ENCODE data around the gene SPIB. TPM values are rescaled to one million over a fixed set of nuclear protein-coding genes. Genes with fewer than 3 reads are reported as not detected.

SPIB gene
- total RNA-seq, 1 experiment from 2014 or later: 1.3 TPM

DNA sequence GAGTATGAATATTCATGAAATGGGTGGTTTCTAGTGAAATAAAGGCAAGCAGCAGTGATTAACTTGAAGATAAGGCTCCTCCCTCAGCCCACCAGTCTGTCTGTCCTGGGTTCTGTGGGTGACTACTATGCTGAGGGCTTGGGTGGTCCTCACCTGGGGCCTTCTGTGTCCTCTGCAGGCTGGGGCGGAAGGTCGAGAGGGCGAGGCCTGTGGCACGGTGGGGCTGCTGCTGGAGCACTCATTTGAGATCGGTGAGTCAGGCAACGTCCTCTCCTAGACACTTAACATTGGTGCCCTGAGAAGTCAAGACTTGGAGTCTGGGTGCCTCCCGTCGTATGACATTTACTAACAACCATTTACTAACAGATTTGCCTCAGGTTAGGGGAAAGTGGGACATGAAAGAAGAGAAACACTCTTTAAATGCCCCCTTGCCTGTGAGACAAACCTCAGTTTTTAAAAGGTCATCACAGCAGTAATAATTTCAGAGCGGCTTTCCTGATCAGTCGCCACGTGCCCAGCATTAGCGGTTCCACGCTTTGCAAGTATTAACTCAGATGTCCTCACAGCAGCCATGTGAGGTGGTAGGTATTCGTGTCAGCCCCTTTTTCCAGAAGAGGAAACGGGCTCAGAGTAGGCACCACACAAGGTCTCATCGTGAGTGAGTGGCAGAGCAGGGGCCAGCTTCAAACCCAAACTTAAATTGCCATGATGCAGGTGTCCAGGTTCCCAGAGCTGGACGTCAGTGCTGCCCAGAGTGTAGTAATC lies 59.2 kb downstream of the SPIB start:
- Mint-ChIP-seq H3K9me3 (ENCODE audit: low read depth, unreplicated experiment) (no peaks in the 10 kb centered on the region), H3K27me3 (ENCODE audit: unreplicated experiment) (peaks cover 18% of the 10 kb centered on the region), H3K27ac (ENCODE audit: unreplicated experiment) (peak overlapping the region; percentile 85), H3K36me3 (ENCODE audit: insufficient read depth, unreplicated experiment) (peaks cover 60% of the 10 kb centered on the region), H3K4me3 (ENCODE audit: low read depth, unreplicated experiment) (peak overlapping the region; percentile 100), H3K4me1 (ENCODE audit: low read depth, unreplicated experiment) (peaks cover 10% of the 10 kb centered on the region)
- TF ChIP-seq, protein P1, sequence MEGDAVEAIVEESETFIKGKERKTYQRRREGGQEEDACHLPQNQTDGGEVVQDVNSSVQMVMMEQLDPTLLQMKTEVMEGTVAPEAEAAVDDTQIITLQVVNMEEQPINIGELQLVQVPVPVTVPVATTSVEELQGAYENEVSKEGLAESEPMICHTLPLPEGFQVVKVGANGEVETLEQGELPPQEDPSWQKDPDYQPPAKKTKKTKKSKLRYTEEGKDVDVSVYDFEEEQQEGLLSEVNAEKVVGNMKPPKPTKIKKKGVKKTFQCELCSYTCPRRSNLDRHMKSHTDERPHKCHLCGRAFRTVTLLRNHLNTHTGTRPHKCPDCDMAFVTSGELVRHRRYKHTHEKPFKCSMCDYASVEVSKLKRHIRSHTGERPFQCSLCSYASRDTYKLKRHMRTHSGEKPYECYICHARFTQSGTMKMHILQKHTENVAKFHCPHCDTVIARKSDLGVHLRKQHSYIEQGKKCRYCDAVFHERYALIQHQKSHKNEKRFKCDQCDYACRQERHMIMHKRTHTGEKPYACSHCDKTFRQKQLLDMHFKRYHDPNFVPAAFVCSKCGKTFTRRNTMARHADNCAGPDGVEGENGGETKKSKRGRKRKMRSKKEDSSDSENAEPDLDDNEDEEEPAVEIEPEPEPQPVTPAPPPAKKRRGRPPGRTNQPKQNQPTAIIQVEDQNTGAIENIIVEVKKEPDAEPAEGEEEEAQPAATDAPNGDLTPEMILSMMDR (IDR thresholded peaks at IDR 0.05; ENCODE audit: unreplicated experiment): no peak
- CTCF ChIA-PET: interaction anchor here (1.6 kb wide), 1 partner anchor 109 kb away, joined by 4 read pairs; no protein-coding TSS in a partner anchor
- no TSS peak for BruUV-seq (replicated peaks)
- intact Hi-C loops (cut with micrococcal nuclease; ENCODE audit: unreplicated experiment): no loop called here
- no peak for DNase-seq

DNA sequence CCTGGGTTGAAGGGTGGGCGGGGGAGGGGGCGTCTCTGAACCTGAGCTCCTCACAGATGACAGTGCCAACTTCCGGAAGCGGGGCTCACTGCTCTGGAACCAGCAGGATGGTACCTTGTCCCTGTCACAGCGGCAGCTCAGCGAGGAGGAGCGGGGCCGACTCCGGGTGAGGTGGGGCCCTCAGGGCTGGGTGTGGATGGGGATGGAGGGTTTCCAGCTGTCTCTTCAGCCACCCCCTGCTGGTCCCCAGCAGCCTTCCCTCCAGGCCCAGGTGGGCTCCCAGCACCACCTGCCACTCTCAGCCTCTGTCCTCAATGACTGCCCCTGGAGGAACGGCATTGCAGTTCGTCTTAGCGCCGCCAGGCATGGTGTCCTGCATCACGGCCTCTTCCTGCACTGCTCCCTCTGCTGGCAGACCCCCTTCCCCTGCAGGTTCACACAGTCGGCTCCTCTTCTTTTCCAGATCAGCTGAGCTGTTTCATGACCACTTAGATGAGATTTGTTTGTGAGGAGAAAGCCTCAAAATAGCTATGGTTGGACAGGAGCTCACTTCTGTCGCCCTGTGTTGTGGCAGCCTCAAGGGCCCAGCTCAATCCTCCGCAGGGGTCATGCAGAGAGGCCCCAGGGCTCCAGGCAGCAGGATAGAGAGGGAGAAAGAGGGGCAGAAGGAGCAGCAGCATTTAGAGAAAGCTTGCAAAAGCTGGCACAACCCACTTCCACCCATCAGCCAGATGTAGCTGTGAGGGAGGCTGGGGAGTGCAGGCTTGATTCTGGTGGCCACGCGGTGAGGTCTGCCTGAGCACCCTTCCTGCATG lies 60.4 kb downstream of the SPIB start:
- Mint-ChIP-seq H3K4me3 (ENCODE audit: low read depth, unreplicated experiment) (no peak overlapping the region), H3K36me3 (ENCODE audit: insufficient read depth, unreplicated experiment) (peaks cover 71% of the 10 kb centered on the region), H3K27ac (ENCODE audit: unreplicated experiment) (no peak overlapping the region), H3K9me3 (ENCODE audit: low read depth, unreplicated experiment) (no peaks in the 10 kb centered on the region), H3K4me1 (ENCODE audit: low read depth, unreplicated experiment) (peaks cover 10% of the 10 kb centered on the region), H3K27me3 (ENCODE audit: unreplicated experiment) (peaks cover 18% of the 10 kb centered on the region)
- BruUV-seq (replicated peaks): no TSS peak
- DNase-seq: peak; percentile 36
- CTCF ChIA-PET: interaction anchor here (0.5 to 1.6 kb wide), 4 partner anchors 9 to 714 kb away, joined by 3 to 4 read pairs (median 3); no protein-coding TSS in a partner anchor
- TF ChIP-seq, protein P1 (IDR thresholded peaks at IDR 0.05; ENCODE audit: unreplicated experiment): no peak
- intact Hi-C loops (cut with micrococcal nuclease; ENCODE audit: unreplicated experiment): no loop called here

DNA sequence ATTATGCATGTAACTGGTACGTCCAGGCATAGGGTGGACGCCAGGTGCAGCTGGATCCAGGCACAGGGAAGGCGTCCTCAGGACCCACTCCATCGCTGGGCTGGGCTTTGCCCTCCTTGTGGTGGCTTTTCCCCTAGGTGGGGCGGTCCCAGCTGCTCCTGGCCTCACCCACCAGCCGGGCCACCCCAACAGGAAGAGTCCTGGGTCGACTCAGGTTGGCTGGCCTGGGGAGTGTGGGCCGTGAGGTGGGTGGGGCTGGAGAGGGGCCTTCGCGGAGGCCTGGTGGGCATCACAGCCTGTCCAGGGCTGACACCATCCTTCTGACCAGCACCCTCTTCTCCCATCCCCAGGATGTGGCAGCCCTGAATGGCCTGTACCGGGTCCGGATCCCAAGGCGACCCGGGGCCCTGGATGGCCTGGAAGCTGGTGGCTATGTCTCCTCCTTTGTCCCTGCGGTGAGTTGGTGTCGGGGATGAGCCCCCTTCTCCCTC lies 61.1 kb downstream of the SPIB start:
- no TSS peak for BruUV-seq (replicated peaks)
- peaks cover 10% of the 10 kb centered on the region for H3K4me1 Mint-ChIP-seq (ENCODE audit: low read depth, unreplicated experiment)
- H3K27ac Mint-ChIP-seq (ENCODE audit: unreplicated experiment): no peak overlapping the region
- DNase-seq: no peak
- peaks cover 16% of the 10 kb centered on the region for H3K27me3 Mint-ChIP-seq (ENCODE audit: unreplicated experiment)
- CTCF ChIA-PET: interaction anchor here (0.5 to 1.6 kb wide), 3 partner anchors 13 to 713 kb away, joined by 3 to 4 read pairs (median 3); no protein-coding TSS in a partner anchor
- peaks cover 69% of the 10 kb centered on the region for H3K36me3 Mint-ChIP-seq (ENCODE audit: insufficient read depth, unreplicated experiment)
- intact Hi-C loops (cut with micrococcal nuclease; ENCODE audit: unreplicated experiment): no loop called here
- H3K9me3 Mint-ChIP-seq (ENCODE audit: low read depth, unreplicated experiment): no peaks in the 10 kb centered on the region
- H3K4me3 Mint-ChIP-seq (ENCODE audit: low read depth, unreplicated experiment): no peak overlapping the region
- TF ChIP-seq, protein P1 (IDR thresholded peaks at IDR 0.05; ENCODE audit: unreplicated experiment): no peak

DNA sequence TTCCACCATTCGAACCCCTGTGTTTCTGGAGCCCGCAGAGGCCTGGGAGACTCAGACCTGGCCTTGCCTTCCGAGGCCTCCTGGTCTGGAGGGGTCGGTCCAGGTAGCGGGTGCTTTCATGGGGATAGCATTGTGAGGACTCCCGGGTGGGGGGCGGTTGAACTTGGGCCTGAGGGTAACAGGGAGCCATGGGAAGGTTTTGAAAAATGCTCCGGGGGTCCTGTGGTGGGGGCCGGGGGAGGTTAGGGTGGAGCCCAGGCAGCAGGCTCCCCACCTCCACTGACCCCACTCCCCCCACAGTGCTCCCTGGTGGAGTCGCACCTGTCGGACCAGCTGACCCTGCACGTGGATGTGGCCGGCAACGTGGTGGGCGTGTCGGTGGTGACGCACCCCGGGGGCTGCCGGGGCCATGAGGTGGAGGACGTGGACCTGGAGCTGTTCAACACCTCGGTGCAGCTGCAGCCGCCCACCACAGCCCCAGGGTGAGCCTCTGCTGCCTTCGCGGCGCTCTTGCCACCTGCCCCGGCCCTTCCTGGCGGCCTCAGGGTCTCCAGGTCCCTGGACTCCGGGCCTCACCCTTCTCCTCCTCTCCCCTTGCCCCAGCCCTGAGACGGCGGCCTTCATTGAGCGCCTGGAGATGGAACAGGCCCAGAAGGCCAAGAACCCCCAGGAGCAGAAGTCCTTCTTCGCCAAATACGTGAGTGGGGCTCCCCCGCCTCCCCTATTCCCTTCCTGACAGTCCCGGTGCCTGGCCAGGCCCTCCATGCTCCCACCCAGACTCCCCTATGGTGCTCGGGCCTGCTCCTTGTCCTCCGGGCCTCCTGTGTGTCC lies 61.8 kb downstream of the SPIB start:
- H3K9me3 Mint-ChIP-seq (ENCODE audit: low read depth, unreplicated experiment): no peaks in the 10 kb centered on the region
- BruUV-seq (replicated peaks): no TSS peak
- TF ChIP-seq, protein P1 (IDR thresholded peaks at IDR 0.05; ENCODE audit: unreplicated experiment): no peak
- H3K4me1 Mint-ChIP-seq (ENCODE audit: low read depth, unreplicated experiment): peaks cover 10% of the 10 kb centered on the region
- intact Hi-C loops (cut with micrococcal nuclease; ENCODE audit: unreplicated experiment): no loop called here
- peaks cover 67% of the 10 kb centered on the region for H3K36me3 Mint-ChIP-seq (ENCODE audit: insufficient read depth, unreplicated experiment)
- H3K27me3 Mint-ChIP-seq (ENCODE audit: unreplicated experiment): peaks cover 9% of the 10 kb centered on the region
- CTCF ChIA-PET: no interaction called here
- H3K27ac Mint-ChIP-seq (ENCODE audit: unreplicated experiment): no peak overlapping the region
- H3K4me3 Mint-ChIP-seq (ENCODE audit: low read depth, unreplicated experiment): no peak overlapping the region
- no peak for DNase-seq

Measured in Calu3 (cell line).